Stimulated activated CD8-positive, alpha-beta memory T cell treated with anti-CD3 and anti-CD28 coated beads, Interleukin-2, amount 100 ng/mL, for 1 hour (primary cell): ENCODE data around the gene PDE4DIP.
"Not testable (repeated sequence)": the region's sequence is repeated elsewhere in the genome, so short reads cannot be mapped to it uniquely, and the experiment has no call there.

Experiments
- DNase-seq, 2 donors: peaks; one replicate each; pipeline ENCODE4 v3.0.0-alpha.2; 2020; ENCODE audit warnings: low read depth in 2 of 2

Gene PDE4DIP

DNA sequence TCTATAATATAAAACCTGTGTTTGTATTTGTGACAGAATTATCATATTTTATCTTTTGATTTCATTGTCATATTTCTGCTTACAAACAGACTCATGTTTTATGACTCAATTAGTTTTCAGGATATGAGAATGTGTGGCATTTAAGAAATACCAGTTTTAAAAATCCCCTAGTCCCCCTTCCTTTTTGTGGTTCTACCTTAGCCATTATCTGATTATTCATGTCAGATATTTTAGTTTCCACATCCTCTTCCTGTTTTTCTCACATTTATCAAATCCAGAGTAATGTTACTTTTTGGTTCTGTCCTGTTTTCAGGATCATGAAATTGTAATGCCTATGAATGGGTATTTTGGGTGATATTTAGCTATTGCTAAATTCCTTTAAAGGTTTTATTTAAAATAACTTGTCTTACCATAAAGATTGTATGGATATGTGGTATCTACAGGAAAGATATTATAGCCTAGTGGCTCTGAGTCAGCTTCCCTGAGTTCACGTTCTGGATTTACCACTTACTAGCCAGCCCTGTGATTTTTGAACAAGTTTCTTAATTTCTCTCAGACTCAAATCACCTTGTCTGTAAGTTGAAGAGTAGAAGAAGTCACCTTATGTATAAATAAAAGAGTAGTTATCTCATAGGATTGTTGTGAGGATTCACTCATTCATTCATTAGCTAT, 131.8 kb downstream of the PDE4DIP start:
- DNase-seq, result not testable (repeated sequence)

DNA sequence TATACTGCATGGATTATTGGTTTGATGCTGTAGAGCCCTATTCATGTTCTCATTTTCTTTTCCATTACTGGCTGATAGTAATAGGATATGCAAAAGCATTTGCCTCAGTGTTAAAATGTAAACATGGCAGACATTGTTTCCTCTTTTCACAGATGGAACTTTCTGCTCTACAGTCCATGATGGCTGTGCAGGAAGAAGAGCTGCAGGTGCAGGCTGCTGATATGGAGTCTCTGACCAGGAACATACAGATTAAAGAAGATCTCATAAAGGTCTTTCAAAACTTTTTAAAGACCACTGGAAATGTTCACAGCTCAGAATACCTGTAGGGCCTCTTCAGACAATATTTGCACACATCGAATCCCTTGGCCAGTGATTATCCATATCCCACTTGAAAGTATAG, 133.6 kb downstream of the PDE4DIP start:
- not testable (repeated sequence) for DNase-seq

DNA sequence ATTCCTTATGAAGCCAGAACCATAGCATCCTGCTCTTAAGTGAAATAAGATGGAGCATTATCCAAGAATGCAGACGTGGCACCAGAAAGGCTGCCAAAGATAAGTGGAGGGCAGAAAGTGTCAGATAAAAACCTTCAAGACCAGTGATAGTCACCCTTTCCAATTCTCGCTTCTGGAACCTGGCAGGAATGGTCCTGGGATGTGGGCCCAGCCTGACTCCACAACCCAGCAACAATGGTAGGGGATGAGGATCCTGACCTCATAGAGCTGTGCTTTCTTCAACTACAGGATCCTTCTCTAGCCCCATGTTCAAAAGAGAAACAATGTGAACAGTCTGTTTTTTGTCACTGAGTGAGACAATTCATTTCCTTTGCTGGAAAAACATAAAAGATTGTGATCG, 145.2 kb downstream of the PDE4DIP start:
- not testable (repeated sequence) for DNase-seq

DNA sequence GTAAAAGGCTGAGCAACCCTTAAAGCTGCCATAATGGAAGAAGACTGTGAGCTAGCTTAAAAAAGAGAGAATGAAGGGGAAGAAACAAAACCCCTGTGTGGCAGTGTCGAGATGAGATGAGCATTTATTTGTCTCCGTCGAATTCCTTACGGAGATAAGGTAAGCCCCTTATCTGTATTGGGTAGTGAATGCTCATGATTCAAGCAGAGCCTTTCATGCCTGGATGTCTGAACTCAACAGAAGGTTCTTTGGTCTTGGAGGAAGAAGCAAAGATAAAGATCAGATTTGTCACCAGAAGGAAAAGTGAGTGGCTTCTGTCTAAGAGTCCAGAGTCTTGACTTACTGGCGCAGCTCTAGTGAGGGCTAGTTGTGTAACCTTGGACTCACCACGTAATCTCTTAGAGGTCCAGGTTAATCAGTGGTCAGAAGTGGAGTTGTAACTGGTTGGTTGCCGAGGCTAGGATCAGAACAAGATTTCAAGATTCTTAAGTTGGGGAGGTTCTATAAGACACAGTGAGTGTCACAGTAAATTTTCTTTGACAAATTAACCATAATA, 146.1 kb downstream of the PDE4DIP start:
- not testable (repeated sequence) for DNase-seq

DNA sequence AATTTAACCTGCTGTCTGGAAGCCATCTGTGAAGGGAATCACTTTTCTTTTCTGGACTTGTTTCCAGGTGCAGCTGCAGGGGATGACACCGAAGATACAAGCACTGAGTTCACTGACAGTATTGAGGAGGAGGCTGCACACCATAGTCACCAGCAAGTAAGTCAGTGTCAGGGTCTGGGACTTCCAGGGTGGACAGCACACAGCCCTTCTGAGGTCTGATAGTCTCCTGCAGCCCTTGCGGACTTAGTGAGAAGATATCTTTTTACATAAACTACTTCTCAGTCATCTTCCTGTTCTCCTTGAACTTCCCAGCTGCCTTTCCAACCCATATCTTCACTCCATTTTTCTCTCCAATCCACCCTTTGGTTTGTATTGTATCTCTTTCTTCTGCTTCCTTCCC, 147.6 kb downstream of the PDE4DIP start:
- DNase-seq, result not testable (repeated sequence)

DNA sequence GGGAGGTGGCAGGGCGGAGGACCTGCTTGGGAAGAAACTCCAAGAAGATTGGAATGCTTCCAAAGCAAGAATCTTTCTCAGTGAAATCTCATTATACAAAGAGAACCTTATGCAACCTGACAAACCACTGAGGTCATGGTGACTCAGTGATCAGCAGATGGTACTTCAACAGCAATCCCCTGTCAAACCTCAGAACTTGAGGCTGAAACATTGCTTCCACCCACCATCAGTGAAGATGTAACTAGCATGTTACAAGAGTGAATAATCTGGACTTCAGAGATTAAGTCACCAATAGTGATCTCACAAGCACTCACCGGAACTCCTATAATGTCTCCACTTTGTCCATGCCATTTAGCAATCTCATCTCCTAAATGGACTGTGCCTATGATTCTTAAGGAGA, 148.1 kb downstream of the PDE4DIP start:
- not testable (repeated sequence) for DNase-seq

DNA sequence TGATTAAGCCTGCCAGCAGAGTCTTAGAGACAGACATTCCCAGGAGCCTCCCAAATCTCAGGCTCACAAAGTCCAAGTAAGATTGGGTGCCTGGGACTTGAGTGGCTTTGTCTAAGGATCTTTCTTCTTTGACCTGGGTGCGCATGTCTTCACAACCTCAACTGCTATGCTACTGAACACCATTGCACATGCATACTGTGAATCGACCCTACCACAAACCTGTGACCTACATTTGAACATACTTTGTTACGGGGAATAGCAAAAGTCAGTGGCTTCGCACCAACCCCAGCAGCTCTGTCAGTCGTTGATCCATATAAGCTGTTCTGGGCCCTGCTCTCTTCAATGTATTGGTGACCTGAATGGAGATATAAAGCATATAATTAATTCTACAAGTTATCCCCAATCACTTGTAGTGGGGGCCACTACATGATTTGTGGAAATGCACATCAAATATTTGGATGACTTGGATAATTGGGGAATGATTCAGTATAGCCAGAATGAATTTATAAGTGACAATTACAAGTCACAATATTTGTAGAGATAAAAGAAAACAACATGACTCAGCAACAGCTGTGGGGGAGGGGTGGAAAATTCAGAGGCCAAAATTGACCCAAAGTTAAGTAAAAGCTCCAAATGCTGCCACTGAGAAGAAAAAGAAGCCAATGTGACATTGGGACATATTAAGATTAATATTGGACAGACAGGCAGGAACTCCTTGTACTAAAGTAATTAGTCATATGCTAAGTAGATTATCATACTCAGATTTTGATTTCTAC, 152.4 kb downstream of the PDE4DIP start:
- DNase-seq, result not testable (repeated sequence)

DNA sequence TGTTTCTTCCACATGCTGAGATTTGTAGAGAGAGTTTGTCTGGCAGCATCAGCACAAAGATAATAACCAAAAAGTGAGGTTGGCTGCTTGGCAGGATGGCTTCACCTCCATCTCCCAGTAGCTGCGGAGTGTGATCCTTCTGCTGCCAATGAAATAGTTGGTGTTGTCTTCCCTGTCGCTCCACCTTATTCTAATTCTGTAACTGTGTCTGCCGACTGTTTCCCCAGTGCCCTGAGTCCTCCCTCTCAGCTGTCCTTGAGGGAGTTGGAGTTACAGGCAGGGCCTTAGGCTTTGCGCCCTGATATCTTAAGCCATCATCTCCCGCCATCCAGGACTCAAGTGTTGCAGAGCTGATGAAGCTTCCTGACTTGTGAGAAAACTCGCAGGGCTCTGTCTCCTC, 153.2 kb downstream of the PDE4DIP start:
- not testable (repeated sequence) for DNase-seq

DNA sequence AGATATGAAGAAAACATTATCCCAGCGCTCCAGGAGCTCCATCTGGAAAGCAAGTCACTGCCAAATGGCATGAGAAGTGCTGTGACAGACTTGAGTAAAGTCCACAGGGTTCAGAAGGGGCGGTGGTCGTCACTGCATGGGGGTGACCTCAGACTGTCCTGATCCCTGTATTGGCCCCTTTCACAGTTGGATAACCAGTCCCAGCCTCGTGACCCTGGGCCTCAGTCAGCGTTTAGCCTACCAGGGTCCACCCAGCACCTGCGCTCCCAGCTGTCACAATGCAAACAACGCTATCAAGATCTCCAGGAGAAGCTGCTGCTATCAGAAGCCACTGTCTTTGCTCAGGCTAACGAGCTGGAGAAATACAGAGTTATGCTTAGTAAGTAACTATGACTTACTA, 158.4 kb downstream of the PDE4DIP start:
- not testable (repeated sequence) for DNase-seq

DNA sequence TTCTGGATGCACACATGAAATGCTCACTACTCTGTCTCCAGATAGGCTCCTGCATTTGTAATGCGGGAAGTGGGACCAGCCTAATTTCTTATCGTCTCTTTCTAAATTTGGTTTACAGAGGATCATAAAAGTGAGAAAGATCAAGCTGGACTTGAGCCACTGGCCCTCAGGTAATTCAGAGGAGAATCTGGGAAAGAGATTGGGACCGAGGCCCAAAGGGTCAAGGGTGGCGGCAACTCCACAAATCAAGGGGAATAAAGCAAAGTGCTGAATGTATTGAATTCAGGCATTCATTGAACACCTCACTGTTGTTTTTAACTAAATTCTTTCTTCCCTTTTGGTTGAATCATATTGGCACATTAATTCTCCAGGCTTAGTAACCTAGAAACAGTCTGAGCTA, 164.1 kb downstream of the PDE4DIP start:
- not testable (repeated sequence) for DNase-seq

DNA sequence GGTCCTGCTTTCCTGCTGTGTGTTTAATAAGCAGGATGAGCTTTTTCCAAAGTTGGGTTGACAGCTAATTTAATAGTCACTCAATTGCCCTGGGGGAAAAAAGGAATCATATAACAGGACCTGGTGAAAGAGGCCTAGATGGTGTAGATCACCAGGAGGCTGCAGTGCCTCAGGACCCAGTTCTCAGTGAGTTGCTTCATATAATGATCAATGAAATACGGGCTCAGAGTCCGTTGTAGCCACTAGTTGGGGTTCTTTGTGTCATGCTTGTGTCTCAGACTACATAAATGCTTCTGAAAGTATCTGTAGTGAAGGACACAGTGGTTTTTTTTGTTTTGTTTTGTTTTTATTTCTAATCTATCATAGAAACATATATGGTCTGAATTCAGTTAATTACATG, 164.5 kb downstream of the PDE4DIP start:
- DNase-seq, result not testable (repeated sequence)

DNA sequence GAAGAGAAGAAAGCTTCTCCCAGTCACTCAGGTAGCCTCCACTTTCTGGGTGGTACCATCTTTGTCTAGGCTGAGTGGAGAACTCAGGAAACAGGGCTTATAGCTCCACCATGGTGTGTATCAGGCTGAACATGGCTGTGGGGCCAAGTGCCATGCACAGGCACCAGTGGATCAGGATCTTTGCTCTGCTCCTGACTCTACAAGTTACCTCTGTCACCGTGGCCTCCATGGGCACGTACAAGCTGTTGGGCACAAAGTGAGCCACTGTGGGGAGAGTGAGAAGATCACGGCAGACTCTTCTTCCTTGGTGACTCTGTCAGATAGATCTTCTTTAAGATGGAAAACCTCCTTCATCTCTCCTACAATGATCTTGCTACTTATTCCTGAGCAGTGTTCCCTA, 165.5 kb downstream of the PDE4DIP start:
- DNase-seq, result not testable (repeated sequence)

DNA sequence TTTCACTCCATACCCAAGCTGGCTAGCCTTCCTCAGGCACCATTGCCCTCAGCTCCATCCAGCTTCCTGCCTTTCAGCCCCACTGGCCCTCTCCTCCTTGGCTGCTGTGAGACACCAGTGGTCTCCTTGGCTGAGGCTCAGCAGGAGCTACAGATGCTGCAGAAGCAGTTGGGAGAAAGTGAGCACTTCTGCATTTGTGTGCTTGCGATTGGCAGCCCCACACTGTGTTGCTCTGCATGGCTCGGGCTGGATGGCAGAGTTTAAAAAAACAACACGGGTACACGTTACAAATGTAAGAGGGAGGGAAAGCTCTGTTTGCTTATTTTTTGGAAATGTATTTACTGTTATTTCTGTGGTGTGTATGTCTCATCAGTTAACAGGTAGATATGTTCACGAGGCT, 168.4 kb downstream of the PDE4DIP start:
- not testable (repeated sequence) for DNase-seq

DNA sequence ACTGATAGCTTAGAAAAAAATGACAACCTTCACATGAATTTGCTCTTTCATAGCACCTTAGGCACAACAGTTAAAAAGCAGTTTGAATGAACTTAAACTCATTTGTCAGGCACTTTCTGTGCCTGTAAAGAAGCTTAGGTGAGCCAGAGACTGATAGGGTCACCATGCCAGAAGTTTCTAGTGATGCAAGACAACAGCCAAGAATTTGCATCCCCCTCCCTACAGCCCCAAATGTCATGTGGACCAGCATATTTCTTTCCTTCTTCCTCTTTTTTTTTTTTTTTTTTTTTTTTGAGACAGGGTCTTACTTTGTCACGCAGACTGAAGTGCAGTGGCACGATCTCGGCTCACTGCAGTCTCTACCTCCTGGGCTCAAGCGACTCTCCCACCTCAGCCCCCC, 169.3 kb downstream of the PDE4DIP start:
- not testable (repeated sequence) for DNase-seq

DNA sequence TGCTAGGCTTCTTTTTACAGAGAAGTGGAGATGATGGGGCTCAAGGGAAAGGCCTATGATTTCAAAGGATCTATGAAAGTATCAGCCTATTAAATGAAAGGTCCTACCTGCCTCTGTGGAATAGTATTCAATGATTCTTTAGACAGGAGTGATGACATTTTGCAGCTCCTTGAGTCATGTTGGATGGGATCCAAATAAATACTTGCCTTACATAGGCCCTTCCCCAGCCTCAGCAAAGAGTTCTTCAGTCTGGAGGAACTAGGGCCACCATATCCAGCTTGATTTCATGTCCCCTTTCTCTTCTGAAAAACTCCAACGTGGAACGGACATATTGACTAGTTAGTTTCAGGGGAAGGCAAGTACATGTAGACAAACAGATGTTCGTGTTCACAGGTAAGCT, 171.3 kb downstream of the PDE4DIP start:
- DNase-seq, result not testable (repeated sequence)

DNA sequence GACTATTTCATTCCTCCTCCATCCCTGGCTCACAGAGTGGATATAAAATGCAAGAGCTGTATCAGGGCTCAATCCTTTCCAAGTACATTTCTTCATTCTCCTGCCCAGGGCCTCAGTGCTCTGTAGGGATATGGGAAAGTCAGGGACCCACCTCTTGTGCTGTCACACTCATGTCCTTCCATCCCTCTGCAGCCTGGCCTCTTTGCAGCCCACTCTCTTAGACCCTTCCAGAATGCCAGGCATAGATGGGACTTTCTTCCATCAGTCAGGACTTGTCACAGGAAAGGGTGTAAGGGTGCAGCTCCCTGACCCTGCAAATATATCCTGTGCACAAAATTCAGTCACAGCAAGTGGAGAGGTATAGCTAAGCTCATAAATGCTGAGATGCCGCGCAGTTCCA, 172.4 kb downstream of the PDE4DIP start:
- DNase-seq, result not testable (repeated sequence)

DNA sequence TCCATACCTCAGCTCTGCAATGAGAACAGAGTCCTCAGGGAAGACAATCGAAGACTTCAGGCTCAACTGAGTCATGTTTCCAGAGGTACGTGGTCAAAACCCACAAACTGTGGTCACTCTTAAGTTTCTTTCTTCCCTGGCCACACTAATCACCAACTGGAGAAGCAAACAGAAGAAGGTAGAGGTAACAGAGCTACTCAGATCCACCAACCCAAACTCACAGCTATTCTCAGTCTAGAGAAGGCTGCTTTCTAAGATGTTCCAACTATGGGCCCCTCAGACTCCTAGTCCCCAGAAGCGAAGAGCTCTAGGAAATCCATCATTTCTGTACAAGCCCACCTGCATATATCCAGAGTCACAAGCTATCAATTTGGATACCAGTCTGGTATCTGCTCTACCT, 174.3 kb downstream of the PDE4DIP start:
- DNase-seq, result not testable (repeated sequence)

DNA sequence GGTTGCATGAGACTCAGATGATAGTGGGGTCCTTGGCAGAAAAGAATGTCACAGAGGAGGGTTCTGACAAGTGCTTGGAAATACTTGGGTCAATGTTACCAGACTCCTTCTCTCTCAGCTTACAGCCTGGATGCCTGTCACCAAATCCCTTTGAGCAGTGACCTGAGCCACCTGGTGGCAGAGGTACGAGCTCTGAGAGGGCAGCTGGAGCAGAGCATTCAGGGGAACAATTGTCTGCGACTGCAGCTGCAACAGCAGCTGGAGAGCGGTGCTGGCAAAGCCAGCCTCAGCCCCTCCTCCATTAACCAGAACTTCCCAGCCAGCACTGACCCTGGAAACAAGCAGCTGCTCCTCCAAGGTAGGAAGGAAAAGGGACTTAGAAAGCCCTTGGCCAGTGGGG, 180.1 kb downstream of the PDE4DIP start:
- not testable (repeated sequence) for DNase-seq

DNA sequence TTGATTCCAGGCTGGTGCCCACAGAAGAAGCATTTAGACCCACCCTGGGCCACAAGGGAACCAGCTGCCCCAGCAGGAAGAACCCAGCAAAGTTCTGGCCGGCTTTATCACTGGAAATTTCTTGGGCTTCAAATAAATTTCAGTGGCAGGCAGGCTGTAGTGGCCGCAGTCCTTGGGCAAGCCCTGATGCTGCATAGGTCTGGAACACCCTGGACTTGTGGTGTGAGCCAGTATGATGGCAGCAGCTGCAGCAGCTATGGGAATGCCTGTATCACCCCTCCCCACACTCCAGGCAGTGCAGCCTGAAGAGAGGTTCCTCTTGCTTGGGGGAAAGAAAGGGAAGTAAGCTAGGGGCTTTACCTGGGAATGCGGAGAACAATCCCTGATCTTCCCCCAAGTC, 189.7 kb downstream of the PDE4DIP start:
- not testable (repeated sequence) for DNase-seq

DNA sequence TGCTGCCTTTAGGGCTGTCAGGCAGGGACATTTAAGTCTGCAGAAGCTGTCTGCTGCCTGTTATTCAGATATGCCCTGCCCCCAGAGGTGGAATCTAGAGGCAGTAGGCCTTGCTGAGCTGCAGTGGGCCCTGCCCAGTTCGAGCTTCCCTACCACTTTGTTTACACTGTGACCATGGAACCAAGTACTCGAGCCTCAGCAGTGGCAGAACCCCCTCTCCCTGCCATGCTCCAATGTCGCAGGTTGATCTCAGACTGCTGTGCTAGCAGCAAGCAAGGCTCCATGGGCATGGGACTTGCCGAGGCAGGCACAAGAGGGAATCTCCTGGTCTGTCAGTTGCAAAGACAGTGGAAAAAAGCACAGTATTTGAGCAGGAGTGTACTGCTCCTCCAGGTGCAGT, 198.8 kb downstream of the PDE4DIP start:
- not testable (repeated sequence) for DNase-seq

DNA sequence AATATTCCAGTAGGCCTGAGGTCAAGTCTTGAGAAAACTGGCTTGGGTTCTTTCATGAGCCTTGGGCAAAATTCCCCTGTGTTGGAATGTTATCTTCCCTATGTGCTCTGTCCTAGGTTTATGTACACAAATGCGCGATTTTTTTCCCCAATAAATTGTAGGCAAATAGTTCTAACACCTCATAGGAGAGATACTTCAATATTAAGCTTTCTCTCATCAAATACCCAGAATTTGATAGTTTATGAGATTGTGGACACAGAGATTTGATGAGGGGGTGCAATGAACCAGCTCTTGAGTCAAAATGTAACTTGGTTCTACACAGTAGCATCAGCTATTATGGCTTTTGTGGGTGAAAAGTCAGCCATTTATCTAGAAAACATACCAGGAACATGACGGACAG, 220.4 kb downstream of the PDE4DIP start:
- not testable (repeated sequence) for DNase-seq

DNA sequence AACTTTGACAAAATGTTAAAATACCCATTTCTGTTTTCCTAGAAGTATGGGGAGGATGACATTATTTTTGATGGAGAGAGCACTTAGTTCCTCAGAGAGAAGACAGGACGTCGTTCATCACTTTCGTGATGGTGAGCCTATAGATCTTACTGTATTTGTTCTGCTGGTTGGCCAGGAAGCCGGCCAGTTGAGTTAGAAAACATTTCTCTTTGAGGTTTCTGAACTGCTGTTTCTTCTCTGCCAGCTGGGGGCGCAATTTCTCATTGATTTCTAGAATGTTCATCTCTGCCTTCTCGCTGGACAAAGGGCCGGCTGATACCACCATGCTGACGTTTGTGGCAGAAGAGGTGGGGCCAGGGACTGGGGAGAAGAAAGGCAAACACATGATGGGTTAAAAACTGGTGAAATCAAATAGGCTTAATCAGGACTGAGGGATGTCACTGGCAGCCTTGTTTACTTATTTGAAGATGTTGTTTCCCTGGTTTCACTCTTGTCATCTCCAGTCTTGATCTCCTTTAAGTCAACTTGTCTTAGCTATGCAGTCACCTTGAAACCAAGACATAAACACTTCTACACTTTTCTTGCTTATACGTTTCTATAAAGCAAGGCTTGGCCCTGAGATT, 231.4 kb downstream of the PDE4DIP start:
- DNase-seq, result not testable (repeated sequence)
